Ecto neural progenitor cell (in vitro differentiated cells): ENCODE measurements around the gene DPM3.
"Not testable (repeated sequence)": the region's sequence is repeated elsewhere in the genome, so short reads cannot be mapped to it uniquely, and the experiment has no call there.

Experiments used
- DNase-seq: peaks from one replicate; pipeline ENCODE4 v3.0.0-alpha.2; 2018; ENCODE audit warnings: low spot score

Gene DPM3

GRCh38 chr1:155175281-155175926 lies 35.1 kb upstream of the DPM3 start:
- peak; percentile 44 for DNase-seq

GRCh38 chr1:155174324-155175280 lies 34.3 kb upstream of the DPM3 start:
- peak; percentile 73 for DNase-seq

DNA sequence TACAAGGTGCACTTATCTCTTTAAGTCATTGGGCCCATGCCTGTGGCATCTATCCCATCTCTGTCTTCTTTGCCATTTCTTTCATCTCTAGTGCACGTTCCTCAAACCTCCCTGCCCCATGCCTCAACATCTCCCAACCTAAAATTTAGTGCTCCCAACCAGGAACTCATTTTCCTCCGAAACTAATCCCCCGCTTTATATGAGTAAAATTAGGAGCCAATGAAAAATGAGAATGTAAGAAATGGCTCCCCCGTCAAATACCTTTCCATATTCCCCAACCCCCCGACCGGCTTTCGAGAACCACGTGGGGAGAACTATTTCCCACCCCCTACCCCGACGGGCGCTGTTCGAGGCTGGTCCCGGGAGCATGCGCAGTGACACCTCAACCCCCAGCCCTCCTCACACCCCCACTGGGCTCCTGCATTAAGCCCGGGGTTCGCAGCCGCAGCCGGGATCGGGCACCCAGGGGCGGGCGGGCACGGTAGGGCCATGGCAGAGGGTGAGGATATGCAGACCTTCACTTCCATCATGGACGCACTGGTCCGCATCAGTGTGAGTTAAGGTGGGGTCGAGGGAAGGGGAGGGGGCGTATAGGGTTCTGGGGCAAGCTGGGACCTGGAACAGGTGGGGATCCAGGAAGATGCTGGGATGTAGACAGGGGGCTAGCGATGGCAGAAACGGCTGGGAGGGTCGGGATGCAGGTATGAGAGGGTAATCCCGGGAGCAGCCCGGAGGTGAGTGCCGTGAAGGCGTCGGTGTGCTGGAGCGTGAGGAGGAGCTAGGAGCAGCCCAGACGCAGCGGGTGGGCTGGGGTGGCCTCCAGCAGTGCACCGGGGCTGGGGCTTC lies 33.4 kb upstream of the DPM3 start, which contains the start of gene TRIM46:
TSS of gene TRIM46 (plus strand) at position 372 of the 846 bp plus-strand sequence. CDS start at position 490, 118 bp downstream.
- peak; percentile 74 for DNase-seq

DNA sequence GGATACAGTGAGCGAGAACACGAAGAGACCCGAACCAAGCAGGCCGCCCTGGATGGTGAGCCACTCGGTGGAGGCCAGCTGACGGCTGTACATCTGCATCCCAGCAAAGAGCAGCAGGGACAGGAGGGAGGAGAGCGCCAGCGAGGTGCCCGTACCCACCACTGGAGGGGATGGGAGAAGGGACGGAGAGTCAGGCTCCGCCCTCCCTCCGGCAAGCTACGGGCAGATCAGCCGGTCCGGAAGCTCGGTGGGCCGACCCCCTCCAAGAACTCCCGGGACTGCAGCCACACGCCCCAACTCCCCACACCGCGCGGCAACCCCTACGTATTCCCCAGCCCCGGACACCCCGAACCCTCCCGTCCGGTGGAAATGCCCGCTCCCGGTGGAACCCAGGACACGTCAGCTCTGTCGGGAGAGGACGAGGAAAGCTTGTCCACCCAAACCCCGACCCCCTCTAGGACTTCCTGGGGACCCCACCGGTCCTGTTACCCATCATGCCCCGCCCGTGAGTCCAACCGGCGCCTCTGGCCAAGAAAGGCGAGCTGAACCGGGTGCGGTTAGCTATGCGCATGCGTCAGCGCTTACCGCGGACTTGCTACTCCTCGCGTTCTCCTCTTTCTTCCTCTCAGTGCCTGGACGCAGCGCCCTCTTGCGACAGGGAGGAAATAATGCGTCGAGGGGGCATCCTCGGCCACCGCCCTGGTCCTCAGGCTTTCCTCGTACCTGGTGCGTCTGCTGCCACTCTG lies 32.6 kb upstream of the DPM3 start, which contains the start of gene KRTCAP2:
TSS of gene KRTCAP2 (minus strand) at position 573 of the 746 bp plus-strand sequence. CDS start at position 493, 80 bp downstream.
- DNase-seq = peak; percentile 96

- DNase-seq = peak; percentile 15
Observed at GRCh38 chr1:155171836-155172731, 31.8 kb upstream of the DPM3 start.

DNA sequence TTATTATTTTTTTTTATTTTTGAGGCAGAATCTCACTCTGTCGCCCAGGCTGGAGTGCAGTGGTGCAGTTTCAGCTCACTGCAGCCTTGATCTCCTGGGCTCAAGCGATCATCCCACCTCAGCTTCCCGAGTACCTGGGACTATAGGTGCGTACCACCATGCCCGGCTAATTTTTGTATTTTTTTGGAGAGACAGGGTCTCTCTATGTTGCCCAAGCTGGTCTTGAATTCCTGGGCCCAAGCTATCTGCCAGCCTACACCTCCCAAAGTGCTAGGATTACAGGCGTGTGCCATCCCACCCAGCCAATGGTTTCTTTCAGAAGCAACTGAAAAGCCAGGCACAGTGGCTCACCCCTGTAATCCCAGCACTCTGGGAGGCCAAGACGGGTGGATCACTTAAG lies 30.5 kb upstream of the DPM3 start:
- DNase-seq = peak; percentile 7

DNA sequence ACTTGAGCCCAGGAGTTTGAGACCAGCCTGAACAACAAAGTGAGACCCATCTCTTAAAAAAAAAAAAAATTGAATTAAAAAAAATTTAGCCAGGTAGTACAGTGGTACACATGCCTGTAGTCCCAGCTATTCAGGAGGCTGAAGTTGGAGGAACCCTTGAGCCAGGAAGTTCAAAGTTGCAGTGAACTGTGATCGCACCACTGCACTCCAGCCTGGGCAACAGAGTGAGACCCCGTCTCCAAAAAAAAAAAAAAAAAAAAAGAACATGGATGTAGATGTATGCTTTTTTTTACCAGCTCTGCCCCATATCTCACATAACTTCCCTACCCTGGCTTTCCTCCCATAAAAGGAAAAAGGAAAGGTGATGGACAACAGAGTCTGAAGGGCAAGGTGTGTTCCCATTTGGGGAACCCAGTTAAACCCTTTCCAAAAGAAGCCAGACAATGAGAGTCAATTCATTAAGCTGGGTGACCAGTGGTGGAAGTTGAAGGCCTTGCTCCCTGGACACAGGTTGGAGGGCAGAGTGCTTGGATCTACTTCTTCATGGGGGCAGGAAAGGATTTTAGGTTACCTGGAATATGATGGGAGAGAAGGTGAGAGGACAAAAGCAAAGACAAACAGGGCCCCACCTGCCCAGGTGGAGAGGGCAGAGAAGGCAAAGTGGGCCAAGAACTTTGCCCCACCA lies 29.9 kb upstream of the DPM3 start:
- DNase-seq = peak; percentile 16

DNA sequence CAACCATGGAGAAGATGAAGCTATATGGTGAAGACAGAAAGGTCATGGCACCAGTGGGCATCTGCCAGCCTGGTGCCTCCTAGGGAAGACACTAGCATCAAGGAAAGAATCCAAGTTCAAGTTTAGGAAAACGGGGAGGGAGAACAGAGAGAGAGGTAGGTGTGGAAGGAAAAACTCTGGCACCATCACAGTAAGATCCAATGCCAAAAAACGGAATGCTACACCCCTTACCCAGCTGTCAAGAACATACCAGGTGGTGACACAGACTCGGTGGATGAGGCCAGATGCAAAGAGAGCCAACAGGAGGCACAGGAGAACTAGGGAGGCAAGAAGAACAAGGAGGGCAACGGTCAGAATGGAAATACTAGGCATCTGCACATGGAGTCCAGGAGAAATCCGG lies 29.2 kb upstream of the DPM3 start:
- no peak for DNase-seq

GRCh38 chr1:155168456-155169210 lies 28.3 kb upstream of the DPM3 start:
- DNase-seq = peak; percentile 37

DNA sequence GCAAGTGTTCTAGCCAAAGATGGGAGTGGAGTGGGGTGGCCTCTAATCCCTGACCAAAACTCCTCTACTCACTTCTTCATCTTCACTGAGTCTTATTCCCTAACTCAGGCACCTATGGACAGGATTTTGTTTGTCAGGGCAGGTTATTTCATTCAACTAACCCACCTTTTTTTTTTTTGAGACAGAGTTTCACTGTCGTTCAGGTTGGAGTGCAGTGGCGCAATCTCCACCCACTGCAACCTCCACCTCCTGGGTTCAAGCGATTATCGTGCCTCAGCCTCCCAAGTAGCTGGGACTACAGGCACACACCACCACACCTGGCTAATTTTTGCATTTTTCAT lies 27.7 kb upstream of the DPM3 start:
- DNase-seq = not testable (repeated sequence)

- peak; percentile 93 for DNase-seq
Observed at GRCh38 chr1:155167166-155168104, 27.1 kb upstream of the DPM3 start.

GRCh38 chr1:155166471-155167165 lies 26.3 kb upstream of the DPM3 start:
- DNase-seq = peak; percentile 80

GRCh38 chr1:155166051-155166470 lies 25.7 kb upstream of the DPM3 start:
- DNase-seq = peak; percentile 73

GRCh38 chr1:155164625-155165024 lies 24.3 kb upstream of the DPM3 start:
- not testable (repeated sequence) for DNase-seq

DNA sequence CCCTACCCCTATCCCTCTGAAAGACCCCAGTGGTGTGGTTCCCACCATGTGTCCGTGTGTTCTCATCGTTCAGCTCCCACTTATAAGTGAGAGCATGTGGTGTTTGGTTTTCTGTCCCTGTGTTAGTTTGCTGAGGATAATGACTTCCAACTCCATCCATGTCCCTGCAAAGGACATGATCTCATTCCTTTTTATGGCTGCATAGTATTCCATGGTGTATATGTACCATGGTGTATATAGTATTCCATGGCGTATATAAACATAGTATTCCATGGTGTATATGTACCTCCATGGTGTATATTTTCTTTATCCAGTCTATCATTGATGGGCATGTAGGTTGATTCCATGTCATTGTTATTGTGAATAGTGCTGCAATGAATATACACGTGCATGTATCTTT lies 23.5 kb upstream of the DPM3 start:
- not testable (repeated sequence) for DNase-seq

GRCh38 chr1:155162631-155163030 lies 22.3 kb upstream of the DPM3 start:
- not testable (repeated sequence) for DNase-seq

GRCh38 chr1:155160128-155160527 lies 19.8 kb upstream of the DPM3 start:
- no peak for DNase-seq
